MM.1S (cell line): ENCODE measurements around the gene KIF20B.

ENCODE experiments used
- DNase-seq: peaks from one replicate; pipeline ENCODE4 v3.0.0-alpha.2; 2015
- H2AFZ ChIP-seq: fragments of 300-600 bp; sonication (generic); 2 replicates; pipeline ENCODE4 v1.6.0; 2016; ENCODE audit warnings: antibody characterized with exemption, low read length
- H3F3A ChIP-seq: fragments of 300-600 bp; sonication (generic); 2 replicates; pipeline ENCODE4 v1.6.1; 2016; ENCODE audit warnings: mild to moderate bottlenecking, antibody characterized with exemption, low read length, moderate library complexity, mixed read lengths; ENCODE audit not compliant: insufficient read depth
- H3K27ac ChIP-seq: fragments of 300-600 bp; sonication (generic); 2 replicates; pipeline ENCODE4 v1.5.1; 2016; ENCODE audit warnings: mild to moderate bottlenecking, low read length
- H3K27me3 ChIP-seq: fragments of 300-600 bp; sonication (generic); replicated peaks from 2 replicates; pipeline ENCODE4 v1.6.0; 2016; ENCODE audit warnings: low read length; ENCODE audit not compliant: insufficient read depth
- H3K36me3 ChIP-seq: fragments of 300-600 bp; sonication (generic); replicated peaks from 2 replicates; pipeline ENCODE4 v1.6.1; 2016; ENCODE audit warnings: mild to moderate bottlenecking, low read length, mixed read lengths; ENCODE audit not compliant: insufficient read depth
- H3K4me1 ChIP-seq: fragments of 300-600 bp; sonication (generic); 2 replicates; pipeline ENCODE4 v1.6.1; 2016; ENCODE audit warnings: low read length, mixed read lengths
- H3K4me2 ChIP-seq: fragments of 300-600 bp; sonication (generic); 2 replicates; pipeline ENCODE4 v1.6.0; 2016; ENCODE audit warnings: low read depth, low read length
- H3K4me3 ChIP-seq: fragments of 300-600 bp; sonication (generic); 2 replicates; pipeline ENCODE4 v1.5.1; 2016; ENCODE audit warnings: low read length, mixed read lengths
- H3K79me2 ChIP-seq: fragments of 300-600 bp; sonication (generic); 2 replicates; pipeline ENCODE4 v1.6.1; 2016; ENCODE audit warnings: mixed run types, low read length, mixed read lengths
- H3K9ac ChIP-seq: fragments of 300-600 bp; sonication (generic); 2 replicates; pipeline ENCODE4 v1.6.1; 2016; ENCODE audit warnings: low read length, mixed read lengths
- H3K9me2 ChIP-seq: fragments of 300-600 bp; sonication (generic); replicated peaks from 2 replicates; pipeline ENCODE4 v1.6.1; 2016; ENCODE audit warnings: mild to moderate bottlenecking, low read length, mixed read lengths; ENCODE audit not compliant: insufficient read depth
- H3K9me3 ChIP-seq: fragments of 300-600 bp; sonication (generic); replicated peaks from 2 replicates; pipeline ENCODE4 v1.6.1; 2016; ENCODE audit warnings: mild to moderate bottlenecking, low read length, mixed read lengths; ENCODE audit not compliant: insufficient read depth
- H4K20me1 ChIP-seq: fragments of 300-600 bp; sonication (generic); 2 replicates; pipeline ENCODE4 v1.6.1; 2016; ENCODE audit warnings: mild to moderate bottlenecking, low read length, moderate library complexity, mixed read lengths; ENCODE audit not compliant: insufficient read depth
- CTCF ChIP-seq: fragments of 300-600 bp; sonication (generic); IDR thresholded peaks from 2 replicates; pipeline ENCODE4 v1.5.1; 2016; ENCODE audit warnings: antibody characterized with exemption, low read length, mixed read lengths
- EZH2 ChIP-seq: fragments of 300-600 bp; sonication (generic); optimal IDR thresholded peaks from 2 replicates; pipeline ENCODE3; 2017; ENCODE audit warnings: low read depth, mild to moderate bottlenecking, antibody characterized with exemption, low read length, mixed read lengths
- EZH2phosphoT487 ChIP-seq: fragments of 300-600 bp; sonication (generic); IDR thresholded peaks from 2 replicates; pipeline ENCODE4 v1.6.1; 2018; ENCODE audit warnings: antibody characterized with exemption, low read length

Gene KIF20B

DNA sequence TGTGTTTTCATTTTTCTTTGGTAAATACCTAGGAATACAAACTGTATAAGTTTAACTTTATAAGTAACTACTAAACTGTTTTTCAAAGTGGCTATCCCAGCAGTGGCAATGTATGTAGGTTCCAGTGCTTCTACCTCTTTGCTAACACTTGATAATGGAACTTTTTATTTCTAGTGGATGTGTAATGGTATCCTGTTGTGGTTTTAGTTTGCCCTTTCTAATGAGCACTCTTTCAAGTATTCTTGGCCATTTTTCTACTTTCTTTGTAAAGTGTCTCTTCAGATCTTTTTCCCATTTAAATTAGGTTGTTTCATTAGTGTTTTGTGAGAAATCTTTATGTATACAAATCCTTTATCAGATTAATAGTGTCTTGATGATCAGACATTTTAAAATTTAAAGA is 4.6 kb downstream of the KIF20B start:
- H3K4me2 ChIP-seq = no peak overlapping the region
- no peak for DNase-seq

DNA sequence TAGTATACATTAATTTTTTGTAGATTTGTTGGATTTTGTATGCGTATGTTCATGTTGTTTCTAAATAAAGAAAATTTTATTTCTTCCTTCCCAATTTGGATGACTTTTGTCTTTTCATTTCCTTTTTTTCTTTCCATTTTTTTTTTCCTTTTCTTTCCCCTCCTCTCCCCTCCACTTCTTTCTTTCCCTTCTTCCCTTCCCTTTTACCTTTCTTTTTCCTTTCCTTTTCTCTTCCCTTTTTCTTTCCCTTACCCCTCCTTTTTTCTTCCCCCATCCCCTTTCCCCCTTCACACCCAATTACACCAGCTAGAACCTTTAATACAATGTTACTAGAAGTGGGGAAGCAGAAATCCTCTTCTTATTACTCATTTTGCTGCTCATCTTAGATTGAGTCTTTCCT is 6.0 kb downstream of the KIF20B start:
- H3F3A ChIP-seq = no peaks in the 10 kb centered on the region
- DNase-seq = no peak
- H3K4me2 ChIP-seq = no peak overlapping the region
- no peaks in the 10 kb centered on the region for H3K9me3 ChIP-seq
- peaks cover 9% of the 10 kb centered on the region for H3K4me1 ChIP-seq
- peaks cover 83% of the 10 kb centered on the region for H3K79me2 ChIP-seq
- no peaks in the 10 kb centered on the region for H3K27me3 ChIP-seq
- H2AFZ ChIP-seq = no peak overlapping the region
- no peak overlapping the region for H3K9ac ChIP-seq
- H3K27ac ChIP-seq = no peak overlapping the region
- no peaks in the 10 kb centered on the region for H3K9me2 ChIP-seq
- no peaks in the 10 kb centered on the region; the same call in 1 of the 2 replicates for H3K36me3 ChIP-seq
- H4K20me1 ChIP-seq = no peaks in the 10 kb centered on the region
- TF ChIP-seq CTCF = no peak
- TF ChIP-seq EZH2 = no peak
- TF ChIP-seq EZH2phosphoT487 = no peak
- H3K4me3 ChIP-seq = no peak overlapping the region

More for the DNA sequence above, 4.6 kb downstream of the KIF20B start:
- peaks cover 9% of the 10 kb centered on the region for H3K4me1 ChIP-seq
- no peak overlapping the region for H3K4me3 ChIP-seq
- H3K27me3 ChIP-seq = no peaks in the 10 kb centered on the region
- no peaks in the 10 kb centered on the region for H3K36me3 ChIP-seq
- TF ChIP-seq CTCF (no peak), EZH2phosphoT487 (no peak), EZH2 (no peak)
- no peaks in the 10 kb centered on the region for H3K9me2 ChIP-seq
- H4K20me1 ChIP-seq = no peaks in the 10 kb centered on the region
- H3F3A ChIP-seq = peaks cover 3% of the 10 kb centered on the region; the same call in 1 of the 2 replicates
- no peak overlapping the region for H2AFZ ChIP-seq
- H3K27ac ChIP-seq = no peak overlapping the region
- no peaks in the 10 kb centered on the region for H3K9me3 ChIP-seq
- H3K79me2 ChIP-seq = peaks cover 90% of the 10 kb centered on the region
- H3K9ac ChIP-seq = no peak overlapping the region

DNA sequence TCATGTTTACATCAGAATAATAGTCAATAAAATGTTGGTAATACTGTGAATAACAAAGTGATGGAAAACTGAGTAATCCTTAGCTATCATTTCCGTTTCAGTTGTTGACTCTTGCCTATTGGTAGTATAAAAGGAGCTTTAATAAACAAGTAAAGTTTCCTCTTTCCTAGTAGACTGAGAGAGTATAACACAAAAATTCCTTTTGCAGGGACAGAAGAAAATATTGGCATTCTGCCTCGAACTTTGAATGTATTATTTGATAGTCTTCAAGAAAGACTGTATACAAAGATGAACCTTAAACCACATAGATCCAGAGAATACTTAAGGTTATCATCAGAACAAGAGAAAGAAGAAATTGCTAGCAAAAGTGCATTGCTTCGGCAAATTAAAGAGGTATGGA is 9.4 kb downstream of the KIF20B start:
- no peaks in the 10 kb centered on the region for H3K9me3 ChIP-seq
- H3K27me3 ChIP-seq = no peaks in the 10 kb centered on the region
- no peaks in the 10 kb centered on the region for H4K20me1 ChIP-seq
- no peaks in the 10 kb centered on the region; the same call in 1 of the 2 replicates for H3K36me3 ChIP-seq
- H3K9me2 ChIP-seq = no peaks in the 10 kb centered on the region
- H3K4me3 ChIP-seq = no peak overlapping the region
- no peak overlapping the region for H3K9ac ChIP-seq
- TF ChIP-seq CTCF (no peak), EZH2 (no peak), EZH2phosphoT487 (no peak)
- H3K79me2 ChIP-seq = peaks cover 51% of the 10 kb centered on the region
- no peak for DNase-seq
- no peak overlapping the region for H2AFZ ChIP-seq
- H3K27ac ChIP-seq = no peak overlapping the region
- H3K4me1 ChIP-seq = no peaks in the 10 kb centered on the region
- no peak overlapping the region for H3K4me2 ChIP-seq
- H3F3A ChIP-seq = no peaks in the 10 kb centered on the region

DNA sequence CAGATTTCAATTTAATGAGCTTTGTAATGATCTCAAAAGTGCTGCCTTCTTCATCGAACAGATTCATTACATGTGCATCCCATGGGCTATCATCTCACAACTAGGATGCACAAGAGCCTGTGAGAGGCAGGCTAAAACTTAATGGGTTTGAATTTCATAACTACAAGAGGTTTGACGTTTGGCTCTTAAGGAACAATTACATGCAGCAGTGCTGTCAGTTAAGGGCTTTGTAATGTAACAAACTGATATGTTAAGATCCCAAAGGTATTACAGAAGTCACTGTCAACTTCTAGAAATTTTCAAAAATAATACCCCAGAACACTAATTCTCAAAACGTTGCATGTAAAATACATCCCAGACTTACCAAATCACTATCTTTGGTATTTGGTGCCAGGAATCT is 33.2 kb downstream of the KIF20B start:
- Histone ChIP-seq H2AFZ (no peak overlapping the region), H3F3A (peaks cover 9% of the 10 kb centered on the region), H3K9ac (no peak overlapping the region), H4K20me1 (no peaks in the 10 kb centered on the region), H3K79me2 (no peaks in the 10 kb centered on the region), H3K4me1 (peaks cover 7% of the 10 kb centered on the region), H3K9me2 (no peaks in the 10 kb centered on the region), H3K36me3 (no peaks in the 10 kb centered on the region; the same call in 1 of the 2 replicates), H3K4me3 (no peak overlapping the region), H3K4me2 (no peak overlapping the region), H3K27me3 (no peaks in the 10 kb centered on the region), H3K27ac (no peak overlapping the region), H3K9me3 (no peaks in the 10 kb centered on the region)
- no peak for TF ChIP-seq EZH2
- TF ChIP-seq EZH2phosphoT487 = no peak
- no peak for TF ChIP-seq CTCF
- no peak for DNase-seq
